HEK293T (cell line): ENCODE data around the gene CDC16.

Experiments
- CTCF ChIA-PET: fragments of 350-600 bp; formaldehyde crosslinking; extraction: SDS; loops from one replicate; lab custom pipeline; 2021; ENCODE audit warnings: antibody characterized with exemption, inconsistent platforms; lab: Yijun Ruan, JAX
- POLR2A ChIA-PET: fragments of 350-600 bp; formaldehyde crosslinking; extraction: SDS; loops from one replicate; lab custom pipeline; 2020; ENCODE audit warnings: antibody characterized with exemption, inconsistent platforms; lab: Yijun Ruan, JAX
- DNase-seq: peaks from one replicate; pipeline ENCODE4 v3.0.0; 2012; ENCODE audit warnings: mixed read lengths; ENCODE audit errors: extremely low spot score
- ARNT ChIP-seq: fragments of 450-650 bp; IDR thresholded peaks from 2 replicates; pipeline ENCODE4 v1.6.1; 2017; ENCODE audit warnings: mild to moderate bottlenecking
- BHLHE40 ChIP-seq: fragments of 450-650 bp; IDR thresholded peaks from 2 replicates; pipeline ENCODE4 v1.6.1; 2016; ENCODE audit warnings: mild to moderate bottlenecking, moderate library complexity, borderline replicate concordance
- CTBP1 ChIP-seq: fragments of 450-650 bp; IDR thresholded peaks from 2 replicates; pipeline ENCODE4 v1.6.1; 2016; ENCODE audit warnings: borderline replicate concordance
- ELF4 ChIP-seq: fragments of 450-650 bp; IDR thresholded peaks from 2 replicates; pipeline ENCODE4 v1.6.1; 2017; ENCODE audit warnings: antibody characterized with exemption
- FOXA1 ChIP-seq: fragments of 450-650 bp; IDR thresholded peaks from 2 replicates; pipeline ENCODE4 v1.6.1; 2016; ENCODE audit warnings: mild to moderate bottlenecking
- FOXK2 ChIP-seq: fragments of 450-650 bp; IDR thresholded peaks from 2 replicates; pipeline ENCODE4 v1.6.1; 2016; ENCODE audit warnings: mild to moderate bottlenecking
- FOXM1 ChIP-seq: fragments of 450-650 bp; IDR thresholded peaks from 2 replicates; pipeline ENCODE4 v1.6.1; 2017; ENCODE audit warnings: mild to moderate bottlenecking, borderline replicate concordance
- HDGF ChIP-seq: fragments of 450-650 bp; IDR thresholded peaks from 2 replicates; pipeline ENCODE4 v1.6.1; 2017; ENCODE audit warnings: antibody characterized with exemption, borderline replicate concordance
- L3MBTL2 ChIP-seq: fragments of 450-650 bp; conservative IDR thresholded peaks from 2 replicates; pipeline ENCODE4 v1.6.1; 2016; ENCODE audit warnings: mild to moderate bottlenecking
- LEF1 ChIP-seq: fragments of 450-650 bp; IDR thresholded peaks from 2 replicates; pipeline ENCODE4 v1.6.1; 2017; ENCODE audit warnings: mild to moderate bottlenecking, borderline replicate concordance
- NFRKB ChIP-seq: fragments of 450-650 bp; IDR thresholded peaks from 2 replicates; pipeline ENCODE4 v1.6.1; 2016; ENCODE audit warnings: mild to moderate bottlenecking, moderate library complexity
- PKNOX1 ChIP-seq: fragments of 450-650 bp; IDR thresholded peaks from 2 replicates; pipeline ENCODE4 v1.6.1; 2016
- SP1 ChIP-seq: fragments of 450-650 bp; IDR thresholded peaks from 2 replicates; pipeline ENCODE4 v1.6.1; 2017
- SUZ12 ChIP-seq: fragments of 450-650 bp; IDR thresholded peaks from 2 replicates; pipeline ENCODE4 v1.6.1; 2016; ENCODE audit warnings: mild to moderate bottlenecking
- TARDBP ChIP-seq: fragments of 450-650 bp; IDR thresholded peaks from 2 replicates; pipeline ENCODE4 v1.6.1; 2016
- ZNF384 ChIP-seq: fragments of 450-650 bp; IDR thresholded peaks from 2 replicates; pipeline ENCODE4 v1.6.1; 2016

The CDC16 gene

GRCh38 chr13:114200399-114200911 is 34.2 kb upstream of the CDC16 start:
- TF ChIP-seq NFRKB: no peak

GRCh38 chr13:114202581-114202980 is 32.1 kb upstream of the CDC16 start:
- DNase-seq: no peak
- TF ChIP-seq CTBP1 (no peak), PKNOX1 (no peak), HDGF (no peak), TARDBP (no peak), BHLHE40 (no peak), NFRKB (no peak), ARNT (no peak), FOXK2 (no peak), ELF4 (no peak), LEF1 (no peak), L3MBTL2 (no peak), FOXA1 (no peak), SUZ12 (no peak), FOXM1 (no peak), ZNF384 (no peak), SP1 (no peak)
- POLR2A ChIA-PET: no interaction called here
- CTCF ChIA-PET: no interaction called here

More at GRCh38 chr13:114200399-114200911, 34.2 kb upstream of the CDC16 start:
- no peak for DNase-seq
- POLR2A ChIA-PET: no interaction called here
- CTCF ChIA-PET: no interaction called here

- ChIA-PET POLR2A (no interaction called here), CTCF (no interaction called here)
- TF ChIP-seq ZNF384 (no peak), CTBP1 (no peak), SP1 (no peak), BHLHE40 (no peak), ELF4 (no peak), LEF1 (no peak), PKNOX1 (no peak), FOXK2 (no peak), FOXM1 (no peak), FOXA1 (no peak), HDGF (no peak), L3MBTL2 (no peak), SUZ12 (no peak), ARNT (no peak), NFRKB (no peak), TARDBP (no peak)
- DNase-seq: no peak
Measured at GRCh38 chr13:114203536-114203935, 31.2 kb upstream of the CDC16 start.

- POLR2A ChIA-PET: no interaction called here
- TF ChIP-seq BHLHE40: no peak
- TF ChIP-seq TARDBP: no peak
Measured at GRCh38 chr13:114204894-114205293, 29.8 kb upstream of the CDC16 start.

GRCh38 chr13:114208134-114208533 is 26.6 kb upstream of the CDC16 start:
- POLR2A ChIA-PET: no interaction called here
- TF ChIP-seq L3MBTL2: no peak
- TF ChIP-seq FOXK2: no peak
- DNase-seq: no peak
- CTCF ChIA-PET: no interaction called here

More at GRCh38 chr13:114204894-114205293, 29.8 kb upstream of the CDC16 start:
- DNase-seq: no peak
- CTCF ChIA-PET: no interaction called here

- TF ChIP-seq FOXA1 (no peak), SP1 (no peak), CTBP1 (no peak), LEF1 (no peak), ZNF384 (no peak), FOXK2 (no peak), SUZ12 (no peak), NFRKB (no peak), ARNT (no peak), TARDBP (no peak), L3MBTL2 (no peak)
- ChIA-PET POLR2A (no interaction called here), CTCF (no interaction called here)
- DNase-seq: no peak
Measured at GRCh38 chr13:114211446-114212157, 23.1 kb upstream of the CDC16 start.

GRCh38 chr13:114212158-114212495 is 22.6 kb upstream of the CDC16 start:
- CTCF ChIA-PET: no interaction called here
- POLR2A ChIA-PET: no interaction called here
- DNase-seq: no peak
- TF ChIP-seq PKNOX1: no peak
- no peak for TF ChIP-seq FOXA1
- no peak for TF ChIP-seq TARDBP
- no peak for TF ChIP-seq SUZ12
- no peak for TF ChIP-seq ZNF384
- TF ChIP-seq FOXM1: no peak
